Muscle layer of duodenum (tissue), 2 donors: ENCODE results near the gene TMEM59L.
A peak's percentile ranks its signal among the peaks of the same experiment; 100 is the strongest.

Experiments used
- H3K27ac ChIP-seq: one replicate; pipeline ENCODE4 v1.7.0; 2013; ENCODE audit warnings: mild to moderate bottlenecking, low read length
- H3K27me3 ChIP-seq: one replicate; pipeline ENCODE4 v1.7.0; 2013; ENCODE audit warnings: low read depth, mild to moderate bottlenecking, control low read depth, low read length
- H3K36me3 ChIP-seq, 2 donors: one replicate each; pipeline ENCODE4 v1.7.0; 2013; ENCODE audit warnings: low read length in 2 of 2, control low read depth in 1 of 2, mild to moderate bottlenecking in 1 of 2; ENCODE audit not compliant: insufficient read depth in 2 of 2, control insufficient read depth in 1 of 2
- H3K4me1 ChIP-seq, 2 donors: one replicate each; pipeline ENCODE4 v1.7.0; 2013; ENCODE audit warnings: low read length in 2 of 2, mild to moderate bottlenecking in 2 of 2, control low read depth in 1 of 2, moderate library complexity in 1 of 2; ENCODE audit not compliant: insufficient read depth in 2 of 2, control insufficient read depth in 1 of 2
- H3K4me3 ChIP-seq, 2 donors: one replicate each; pipeline ENCODE4 v1.7.0; 2013; ENCODE audit warnings: low read length in 2 of 2, low read depth in 1 of 2, mild to moderate bottlenecking in 1 of 2
- H3K9me3 ChIP-seq, 2 donors: one replicate each; pipeline ENCODE4 v1.7.0; 2013; ENCODE audit warnings: low read length in 2 of 2, control low read depth in 1 of 2, mild to moderate bottlenecking in 1 of 2; ENCODE audit not compliant: control insufficient read depth in 1 of 2
- donor health status: healthy.

TMEM59L gene

DNA sequence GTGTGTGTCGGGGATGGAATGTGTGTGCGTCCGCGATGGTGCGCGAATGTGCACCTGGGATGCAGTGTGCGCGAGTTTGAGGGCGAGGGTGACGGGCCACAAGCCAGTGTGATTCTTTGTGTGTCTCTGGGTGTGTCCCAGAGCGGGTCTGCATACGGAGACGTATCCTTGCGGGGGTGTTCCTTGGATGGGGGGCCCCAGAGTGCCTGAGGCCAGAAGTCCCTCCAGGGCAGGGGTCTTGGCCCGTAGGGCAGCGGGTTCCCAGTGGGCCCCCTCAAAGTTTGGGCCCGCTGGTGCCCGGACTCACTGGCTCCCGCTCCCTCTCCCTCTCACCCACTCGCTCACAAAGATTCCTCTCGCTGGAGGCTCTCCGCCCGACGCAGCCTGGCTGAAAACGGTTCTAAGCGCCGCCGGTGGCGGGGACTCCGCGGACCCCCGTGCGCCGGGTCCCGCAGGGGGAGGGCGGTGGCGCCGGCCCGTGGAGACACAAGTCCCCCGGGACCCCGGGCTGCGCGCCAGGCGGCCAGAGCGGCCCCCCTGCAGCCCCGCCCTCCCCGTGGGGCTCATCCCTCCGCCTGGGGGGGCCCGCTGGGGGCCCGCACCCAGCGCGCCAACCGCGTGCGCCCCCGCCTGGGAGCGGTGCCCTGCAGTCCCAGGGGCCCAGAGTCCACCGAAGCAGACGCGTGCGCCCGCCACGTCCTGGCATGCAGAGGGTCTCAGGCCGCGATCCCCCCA is 7.0 kb upstream of the TMEM59L start:
- Histone ChIP-seq H3K36me3 (no peaks in the 10 kb centered on the region), H3K4me3 (no peak overlapping the region), H3K4me1 (peaks cover 0 to 29% of the 10 kb centered on the region in 2 donors), H3K9me3 (no peaks in the 10 kb centered on the region), H3K27ac (no peak overlapping the region), H3K27me3 (peaks cover 53% of the 10 kb centered on the region)

DNA sequence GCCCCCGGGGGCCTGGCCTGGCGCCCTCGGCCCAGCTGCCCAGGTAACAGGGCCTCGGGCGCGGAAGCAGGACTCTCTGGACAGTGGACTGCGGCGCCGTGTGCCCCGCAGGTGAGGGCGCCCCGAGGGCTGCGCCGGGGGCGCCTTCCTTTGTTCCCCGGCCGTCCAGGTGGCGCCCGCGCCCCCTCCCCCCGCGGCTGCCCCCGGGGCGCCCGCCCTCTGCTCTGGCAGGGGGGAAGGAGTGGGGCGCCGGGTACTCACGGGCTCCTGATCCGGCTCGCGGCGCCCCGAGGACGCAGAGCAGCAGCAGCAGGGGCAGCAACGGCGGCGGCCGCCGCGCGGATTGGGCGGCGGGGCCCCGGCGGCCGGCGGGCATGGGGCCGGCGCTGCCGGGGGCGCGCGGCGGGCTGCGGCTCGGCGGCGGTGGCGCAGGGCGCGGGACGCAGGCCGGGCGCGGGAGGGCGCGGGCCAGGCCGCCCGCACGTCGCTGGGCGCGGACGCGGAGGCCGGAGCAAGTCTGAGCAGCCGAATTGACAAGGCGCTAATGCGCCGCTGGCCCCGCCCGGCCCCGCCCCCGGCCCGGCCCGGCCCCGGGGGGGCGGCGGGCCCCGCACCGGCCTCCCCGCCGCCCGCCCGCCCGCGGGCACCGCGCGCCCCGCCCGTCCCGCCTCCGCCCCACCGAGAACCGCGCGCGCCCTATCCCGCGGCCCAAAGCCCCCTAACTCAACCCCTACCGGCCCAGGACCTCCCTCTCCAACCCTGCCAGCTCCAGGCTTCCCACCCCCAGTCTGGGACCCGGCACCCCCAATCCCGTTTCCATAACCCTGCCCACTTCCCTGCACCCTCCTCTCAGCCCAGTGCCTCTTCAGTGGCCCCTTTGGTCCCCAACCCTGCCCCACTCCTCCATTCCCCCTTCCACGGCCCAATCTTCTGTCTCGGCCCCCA is 6.1 kb upstream of the TMEM59L start, which contains the start of gene CRLF1:
Gene CRLF1 (minus strand): TSS at position 519 of the 945 bp plus-strand sequence. CDS start 143 bp downstream, at position 376.
- Histone ChIP-seq H3K27me3 (peaks cover 59% of the 10 kb centered on the region), H3K27ac (no peak within 1 kb of the TSS), H3K9me3 (no peaks in the 10 kb centered on the region), H3K36me3 (no peaks in the 10 kb centered on the region), H3K4me3 (peak within 1 kb of the TSS in 1 of 2 donors; percentile 44), H3K4me1 (peaks cover 0 to 38% of the 10 kb centered on the region in 2 donors)

DNA sequence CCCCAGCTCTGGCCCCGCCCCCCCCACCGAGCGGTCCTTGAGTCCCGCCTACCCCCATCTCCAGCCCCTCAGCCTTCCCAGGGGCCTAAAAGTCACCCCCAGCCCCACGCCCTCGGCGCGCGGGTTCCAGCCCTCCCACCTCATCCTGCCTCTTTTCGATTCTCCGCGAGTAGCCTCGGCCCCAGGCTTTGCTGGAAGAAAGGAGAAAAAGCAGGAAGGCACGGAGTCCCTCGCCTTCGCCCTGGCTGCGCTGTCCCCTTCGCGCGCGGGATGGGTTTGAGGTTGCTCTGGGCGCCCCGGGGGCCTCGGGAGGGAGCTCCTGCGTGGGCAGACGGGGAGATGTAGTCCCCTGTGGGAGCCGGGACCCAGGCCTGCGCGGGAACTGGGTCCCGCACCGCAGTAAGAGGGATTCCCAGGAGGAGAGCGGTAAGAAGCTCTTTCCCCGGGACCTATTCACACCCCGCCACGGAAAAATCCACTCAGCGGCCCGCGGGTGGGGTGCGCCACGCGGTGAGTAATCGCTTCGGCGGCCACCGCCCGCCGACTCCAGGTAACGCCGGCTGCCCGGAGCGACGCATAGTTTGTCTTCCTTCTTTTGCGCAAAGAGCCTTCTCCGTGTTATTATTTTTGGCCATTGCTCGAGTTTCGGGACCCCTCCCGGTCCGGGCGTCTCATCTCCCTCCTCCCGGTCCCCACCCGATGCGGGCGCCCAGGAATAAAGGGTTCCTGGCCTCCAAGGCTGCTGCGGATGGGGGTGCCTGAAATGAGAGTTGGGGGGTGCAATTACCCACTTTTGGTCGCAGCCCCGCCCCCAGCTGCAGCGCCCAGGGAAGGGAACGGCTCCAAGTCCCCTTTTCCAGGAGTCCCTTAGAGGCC is 5.2 kb upstream of the TMEM59L start:
- Histone ChIP-seq H3K27me3 (peaks cover 64% of the 10 kb centered on the region), H3K27ac (no peak overlapping the region), H3K4me1 (peaks cover 0 to 47% of the 10 kb centered on the region in 2 donors), H3K4me3 (peak overlapping the region in 1 of 2 donors; percentile 44), H3K36me3 (no peaks in the 10 kb centered on the region), H3K9me3 (no peaks in the 10 kb centered on the region)

DNA sequence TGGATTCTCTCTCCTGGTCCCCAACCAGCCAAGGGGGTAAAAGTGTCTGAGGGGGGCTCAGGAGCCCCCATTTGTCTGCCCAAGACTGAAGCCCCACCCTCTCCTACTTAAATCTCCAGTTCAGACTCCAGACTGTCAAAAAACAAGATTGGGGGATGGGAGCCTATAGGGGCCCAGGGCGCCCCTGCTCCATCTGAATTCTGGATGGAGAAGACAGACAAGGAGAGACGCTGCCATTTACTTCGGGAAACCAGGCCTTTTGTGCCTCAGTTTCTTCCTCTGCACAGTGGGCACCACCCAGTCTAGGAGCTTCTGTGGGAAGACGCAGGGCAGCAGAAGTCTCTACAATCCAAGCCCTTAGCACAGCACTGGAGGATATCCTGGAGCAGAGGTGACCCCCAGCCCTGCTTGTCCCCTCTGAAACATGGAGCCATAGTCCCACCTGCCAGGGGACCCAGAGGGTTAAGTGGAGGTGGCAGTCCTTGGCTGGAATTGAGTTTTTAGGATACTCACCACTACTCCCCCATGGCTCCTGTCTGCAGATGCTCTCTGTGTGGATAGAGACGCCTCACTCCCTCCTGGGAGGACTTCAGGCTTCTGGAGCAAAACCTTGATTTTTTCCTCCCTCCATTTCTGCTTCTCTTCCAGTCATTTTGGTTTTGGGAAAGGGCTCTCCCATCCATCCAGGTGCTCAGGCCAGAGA is 4.4 kb upstream of the TMEM59L start:
- H3K4me1 ChIP-seq, result peaks cover 0 to 55% of the 10 kb centered on the region in 2 donors
- H3K27ac ChIP-seq, result no peak overlapping the region
- no peaks in the 10 kb centered on the region for H3K9me3 ChIP-seq
- H3K27me3 ChIP-seq, result peaks cover 67% of the 10 kb centered on the region
- H3K4me3 ChIP-seq, result no peak overlapping the region
- no peaks in the 10 kb centered on the region for H3K36me3 ChIP-seq

DNA sequence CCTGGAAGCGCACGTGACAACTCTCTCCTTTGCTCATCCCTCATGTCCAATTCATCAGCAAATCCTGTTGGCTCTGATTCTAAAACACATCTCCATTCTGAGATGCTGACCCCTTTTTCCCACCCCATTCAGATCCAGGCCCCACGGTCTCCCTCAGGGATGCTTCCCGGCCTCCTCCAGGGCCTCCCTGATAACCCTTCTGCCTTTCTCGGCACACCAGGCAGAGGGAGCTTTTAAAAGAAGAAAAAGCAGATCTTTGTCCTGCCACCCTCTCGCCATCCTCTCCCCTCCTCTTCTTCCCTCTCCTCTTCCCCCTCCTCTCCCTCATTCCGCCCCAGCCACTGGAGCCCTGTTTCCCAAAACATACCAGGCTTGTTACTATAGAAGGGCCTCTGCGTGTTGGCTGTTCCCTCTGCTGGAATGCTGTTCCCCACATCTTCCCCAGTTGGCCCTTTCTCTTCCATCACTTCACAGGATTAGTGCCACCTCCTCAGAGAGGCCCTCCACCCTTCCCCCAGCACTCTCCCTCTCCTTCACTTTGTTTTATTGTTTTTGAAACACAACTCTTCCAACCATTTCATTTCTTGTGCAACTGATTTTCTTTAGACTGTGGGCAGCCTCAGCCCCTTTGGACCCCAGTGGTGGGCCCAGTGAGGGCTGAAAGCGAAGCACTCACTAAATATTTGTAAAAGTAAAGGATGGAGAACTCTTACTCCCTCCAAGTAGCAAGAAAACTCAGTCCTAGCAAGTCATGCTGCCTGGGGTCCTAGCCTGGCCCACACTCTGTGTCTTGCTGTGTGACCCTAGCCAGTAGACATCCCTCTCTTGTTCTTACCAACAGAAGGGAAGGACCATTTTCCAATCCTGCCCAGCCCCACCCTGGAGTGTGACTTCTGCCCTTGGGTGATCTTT is 3.6 kb upstream of the TMEM59L start:
- no peak overlapping the region for H3K27ac ChIP-seq
- H3K9me3 ChIP-seq, result no peaks in the 10 kb centered on the region
- peaks cover 70% of the 10 kb centered on the region for H3K27me3 ChIP-seq
- peaks cover 0 to 51% of the 10 kb centered on the region in 2 donors for H3K4me1 ChIP-seq
- no peak overlapping the region for H3K4me3 ChIP-seq
- no peaks in the 10 kb centered on the region for H3K36me3 ChIP-seq

DNA sequence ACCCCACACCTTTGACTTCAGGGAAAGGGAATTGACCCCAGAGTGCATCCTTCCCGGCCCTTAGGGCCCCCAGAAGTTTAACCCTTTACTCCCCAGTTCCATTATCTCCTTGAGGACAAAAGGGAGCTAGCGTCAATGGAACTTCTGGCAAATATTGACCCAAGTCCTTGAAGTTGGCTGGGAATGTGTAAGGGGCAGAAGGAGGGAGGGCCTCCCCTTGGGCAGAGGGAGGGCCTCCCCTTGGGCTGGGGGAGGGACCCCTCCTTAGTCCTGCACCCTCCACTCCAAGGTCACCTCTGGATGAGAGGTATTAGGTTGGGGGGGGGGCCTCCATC is 3.0 kb upstream of the TMEM59L start:
- Histone ChIP-seq H3K4me1 (peaks cover 0 to 49% of the 10 kb centered on the region in 2 donors), H3K36me3 (no peaks in the 10 kb centered on the region), H3K27ac (no peak overlapping the region), H3K4me3 (no peak overlapping the region), H3K9me3 (no peaks in the 10 kb centered on the region), H3K27me3 (peaks cover 76% of the 10 kb centered on the region)

DNA sequence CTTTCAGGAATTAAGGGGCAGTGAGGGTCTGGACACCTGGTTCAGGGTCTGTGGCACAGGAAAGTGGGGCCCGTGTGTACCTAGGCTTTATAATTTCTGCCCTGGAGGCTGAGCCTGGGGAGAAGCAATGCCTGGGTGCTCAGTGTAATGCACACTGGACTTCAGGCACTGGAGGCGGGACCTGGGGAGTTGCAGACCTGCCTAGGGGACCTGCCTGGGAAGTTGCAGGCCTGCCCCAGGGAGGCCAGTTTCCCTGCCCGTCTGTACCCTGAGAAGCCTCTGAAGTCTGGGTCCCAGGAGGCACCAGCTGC is 2.5 kb upstream of the TMEM59L start:
- Histone ChIP-seq H3K4me3 (no peak overlapping the region), H3K9me3 (no peaks in the 10 kb centered on the region), H3K4me1 (peaks cover 0 to 49% of the 10 kb centered on the region in 2 donors), H3K36me3 (no peaks in the 10 kb centered on the region), H3K27ac (no peak overlapping the region), H3K27me3 (peaks cover 72% of the 10 kb centered on the region)

DNA sequence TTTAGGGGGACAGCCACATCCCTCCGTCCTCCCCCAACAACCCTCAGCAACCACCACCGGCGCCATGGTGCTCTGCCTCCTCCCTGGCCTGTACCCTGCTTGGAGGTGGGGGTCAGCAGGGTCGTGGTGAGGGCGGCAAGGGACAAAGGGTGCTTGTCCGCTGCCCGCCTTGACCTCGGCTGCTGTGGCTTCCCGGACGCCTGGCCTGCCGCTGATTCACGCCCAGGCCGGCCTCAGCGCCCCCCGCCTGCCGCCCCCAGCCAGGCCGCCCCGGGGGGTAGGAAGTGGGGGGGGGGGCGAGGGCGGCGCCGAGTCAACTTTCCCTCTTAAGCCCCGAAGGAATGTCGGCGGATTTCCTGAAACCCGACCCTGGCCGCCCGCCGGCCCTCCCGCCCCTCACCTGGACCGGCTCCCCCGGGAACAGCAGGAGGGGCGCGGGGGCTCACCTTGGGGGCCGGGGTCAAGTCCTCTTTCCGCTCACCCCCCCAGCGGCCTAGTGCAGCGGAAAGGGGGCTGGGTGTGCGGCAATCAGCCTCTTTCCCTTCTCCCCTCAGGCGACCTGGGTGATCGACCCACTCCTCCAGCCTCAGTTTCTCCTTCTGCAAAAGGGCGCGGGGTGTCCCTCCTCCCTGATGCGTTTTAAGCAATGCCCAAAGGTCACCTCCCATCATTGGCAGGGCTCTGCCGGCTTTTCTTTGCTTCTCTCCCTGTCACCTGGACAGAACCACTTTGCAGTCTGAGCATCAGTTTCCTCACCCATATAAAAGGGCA is 1.9 kb upstream of the TMEM59L start:
- peaks cover 0 to 47% of the 10 kb centered on the region in 2 donors for H3K4me1 ChIP-seq

DNA sequence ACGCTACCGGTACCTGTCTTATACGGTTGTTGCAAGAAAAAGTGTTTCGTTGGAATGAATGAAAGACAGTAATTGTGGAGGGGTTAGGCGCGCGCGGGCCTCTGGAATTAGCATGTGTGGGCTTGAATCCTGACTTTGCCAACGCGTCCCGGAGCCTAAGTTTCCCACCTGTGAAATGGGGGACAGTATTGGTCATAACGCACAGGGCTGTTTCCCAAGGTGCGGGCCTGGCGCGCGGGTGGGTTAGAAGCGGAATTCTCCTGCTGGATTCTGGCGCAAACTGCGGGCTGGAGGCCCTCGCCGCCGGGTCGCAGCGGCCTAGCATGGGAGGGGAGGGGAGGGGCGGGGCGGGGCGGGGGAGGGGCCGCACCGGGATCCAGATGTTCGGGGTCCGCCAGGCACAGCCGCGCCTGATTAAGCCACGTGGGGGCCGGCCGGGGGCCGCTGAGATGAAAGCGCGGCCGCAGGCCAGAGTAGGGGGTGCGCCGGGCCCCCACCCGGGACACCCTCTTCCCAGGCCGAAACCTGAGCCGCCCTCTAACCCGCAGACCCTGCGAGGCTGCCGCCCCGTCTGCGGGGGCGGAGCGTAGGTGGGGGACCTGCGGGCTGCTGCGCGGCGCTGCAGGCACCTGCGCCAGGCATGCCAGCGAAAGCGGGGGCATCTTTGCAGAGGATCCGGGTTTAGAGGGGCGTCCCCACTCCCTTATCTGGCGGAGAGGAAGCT is 1.2 kb upstream of the TMEM59L start:
- no peaks in the 10 kb centered on the region for H3K9me3 ChIP-seq
- H3K4me3 ChIP-seq, result peak overlapping the region in 1 of 2 donors; percentile 78
- peaks cover 0 to 42% of the 10 kb centered on the region in 2 donors for H3K4me1 ChIP-seq
- peaks cover 67% of the 10 kb centered on the region for H3K27me3 ChIP-seq
- no peak overlapping the region for H3K27ac ChIP-seq
- no peaks in the 10 kb centered on the region for H3K36me3 ChIP-seq

More for the DNA sequence above, 1.9 kb upstream of the TMEM59L start:
- no peak overlapping the region for H3K27ac ChIP-seq
- H3K36me3 ChIP-seq, result no peaks in the 10 kb centered on the region
- peaks cover 67% of the 10 kb centered on the region for H3K27me3 ChIP-seq
- H3K4me3 ChIP-seq, result no peak overlapping the region
- H3K9me3 ChIP-seq, result no peaks in the 10 kb centered on the region
